A673 (cell line): ENCODE results near the gene PLOD2. TPM values are rescaled to one million over a fixed set of nuclear protein-coding genes. Genes with fewer than 3 reads are reported as not detected.
"Not testable (repeated sequence)": the region's sequence is repeated elsewhere in the genome, so short reads cannot be mapped to it uniquely, and the experiment has no call there.

ENCODE experiments used
- BruUV-seq: library from RNA; stranded (reverse); fragments of 400-500 nt; replicated peaks from 2 replicates; lab custom pipeline; 2021; lab: Mats Ljungman, UMichigan
- CTCF ChIA-PET: fragments of 300-600 bp; sonication (Branson Sonifier 250); formaldehyde crosslinking; loops from one replicate; lab custom pipeline; 2022; ENCODE audit warnings: antibody characterized with exemption; lab: Charles Lee
- POLR2A ChIA-PET: fragments of 300-600 bp; sonication (Branson Sonifier 250); formaldehyde crosslinking; loops from one replicate; lab custom pipeline; 2022; ENCODE audit warnings: antibody characterized with exemption; ENCODE audit not compliant: low non-redundant PET; lab: Charles Lee
- DNase-seq: peaks from one replicate; pipeline ENCODE4 v3.0.0-alpha.2; 2015; ENCODE audit warnings: low spot score
- H3K27ac ChIP-seq: fragments of 200-600 bp; sonication (generic); 2 replicates; pipeline ENCODE4 v1.5.1; 2016; ENCODE audit warnings: mixed run types, low read depth, mild to moderate bottlenecking, mixed read lengths, antibody characterized with exemption, low read length; ENCODE audit not compliant: poor library complexity, severe bottlenecking
- H3K27me3 ChIP-seq: fragments of 200-600 bp; sonication (generic); replicated peaks from 2 replicates; pipeline ENCODE4 v1.6.1; 2017; ENCODE audit warnings: mixed run types, low read depth, mild to moderate bottlenecking, mixed read lengths, antibody characterized with exemption, low read length; ENCODE audit not compliant: insufficient read depth, poor library complexity
- H3K36me3 ChIP-seq: fragments of 200-600 bp; sonication (generic); 2 replicates; pipeline ENCODE4 v1.6.1; 2016; ENCODE audit warnings: mixed run types, mild to moderate bottlenecking, mixed read lengths, antibody characterized with exemption, low read length; ENCODE audit not compliant: insufficient read depth, poor library complexity, severe bottlenecking
- H3K4me1 ChIP-seq: fragments of 200-600 bp; sonication (generic); 2 replicates; pipeline ENCODE4 v1.6.1; 2017; ENCODE audit warnings: mixed run types, mild to moderate bottlenecking, mixed read lengths, antibody characterized with exemption, low read length; ENCODE audit not compliant: insufficient read depth, poor library complexity, severe bottlenecking
- H3K4me3 ChIP-seq: fragments of 200-600 bp; sonication (generic); 2 replicates; pipeline ENCODE4 v1.5.1; 2016; ENCODE audit warnings: low read depth, mixed run types, mild to moderate bottlenecking, mixed read lengths, low read length; ENCODE audit not compliant: poor library complexity, severe bottlenecking
- H3K9me3 ChIP-seq: fragments of 200-600 bp; sonication (generic); 2 replicates; pipeline ENCODE4 v1.6.1; 2016; ENCODE audit warnings: mixed run types, low read depth, mild to moderate bottlenecking, mixed read lengths, antibody characterized with exemption, low read length; ENCODE audit not compliant: poor library complexity, severe bottlenecking
- CTCF ChIP-seq: fragments of 300-800, 200-600 bp; sonication (generic); conservative IDR thresholded peaks from 2 replicates; pipeline ENCODE4 v1.5.1; 2017; ENCODE audit warnings: low read depth, mild to moderate bottlenecking, antibody characterized with exemption, low read length, moderate library complexity, mixed read lengths
- EZH2 ChIP-seq: fragments of 200-600 bp; sonication (generic); IDR thresholded peaks from 2 replicates; pipeline ENCODE4 v1.6.1; 2017; ENCODE audit warnings: borderline replicate concordance, low read depth, mild to moderate bottlenecking, mixed read lengths, antibody characterized with exemption, low read length; ENCODE audit not compliant: poor library complexity, severe bottlenecking
- intact Hi-C: fragments of 100-400 bp; cut with micrococcal nuclease; formaldehyde crosslinking; loops from one replicate; pipeline ENCODE4 v1.10.0; 2022; ENCODE audit not compliant: unreplicated experiment
- total RNA-seq: library from RNA; stranded (reverse); gene quantifications from 2 replicates; pipeline ENCODE4 v1.2.3, GENCODE V29; 2021

The PLOD2 gene
- total RNA-seq, 1 experiment from 2014 or later: 34.6 TPM

GRCh38 chr3:146115619-146116018 is 45.4 kb downstream of the PLOD2 start:
- intact Hi-C loops: no loop called here
- TF ChIP-seq CTCF (no peak), EZH2 (no peak)
- DNase-seq: no peak
- Histone ChIP-seq H3K9me3 (no peaks in the 10 kb centered on the region), H3K4me1 (no peaks in the 10 kb centered on the region), H3K36me3 (no peaks in the 10 kb centered on the region), H3K27me3 (no peaks in the 10 kb centered on the region), H3K27ac (no peak overlapping the region), H3K4me3 (no peak overlapping the region)
- BruUV-seq: no TSS peak
- CTCF ChIA-PET: no interaction called here
- POLR2A ChIA-PET: no interaction called here

GRCh38 chr3:146113804-146114203 is 47.2 kb downstream of the PLOD2 start:
- H3K9me3 ChIP-seq, CTCF ChIA-PET, POLR2A ChIA-PET, H3K36me3 ChIP-seq, H3K4me1 ChIP-seq, BruUV-seq, H3K4me3 ChIP-seq, intact Hi-C loops, DNase-seq, H3K27me3 ChIP-seq, H3K27ac ChIP-seq: not testable (repeated sequence)

- H3K4me3 ChIP-seq: no peak overlapping the region
- intact Hi-C loops: no loop called here
- no peak overlapping the region for H3K27ac ChIP-seq
- H3K9me3 ChIP-seq: no peaks in the 10 kb centered on the region
- ChIA-PET POLR2A (no interaction called here), CTCF (no interaction called here)
- DNase-seq: no peak
- TF ChIP-seq CTCF: no peak
- no peak for TF ChIP-seq EZH2
- H3K36me3 ChIP-seq: no peaks in the 10 kb centered on the region
- H3K27me3 ChIP-seq: no peaks in the 10 kb centered on the region
- H3K4me1 ChIP-seq: no peaks in the 10 kb centered on the region
- BruUV-seq: no TSS peak
Measured at GRCh38 chr3:146111337-146111736, 49.6 kb downstream of the PLOD2 start.

GRCh38 chr3:146110161-146110560 is 50.8 kb downstream of the PLOD2 start:
- Histone ChIP-seq H3K27ac (no peak overlapping the region), H3K4me3 (no peak overlapping the region), H3K9me3 (no peaks in the 10 kb centered on the region), H3K4me1 (no peaks in the 10 kb centered on the region), H3K27me3 (no peaks in the 10 kb centered on the region), H3K36me3 (no peaks in the 10 kb centered on the region)
- intact Hi-C loops: no loop called here
- no peak for DNase-seq
- ChIA-PET POLR2A (no interaction called here), CTCF (no interaction called here)
- TF ChIP-seq EZH2 (no peak), CTCF (no peak)
- no TSS peak for BruUV-seq
